Limb (tissue), 2 donors: ENCODE data around the gene PTPRM.

Experiments used
- DNase-seq, 2 donors: peaks; one replicate each; pipeline ENCODE4 v3.0.0-alpha.2; 2016; ENCODE audit errors: extremely low spot score in 2 of 2

PTPRM gene

DNA sequence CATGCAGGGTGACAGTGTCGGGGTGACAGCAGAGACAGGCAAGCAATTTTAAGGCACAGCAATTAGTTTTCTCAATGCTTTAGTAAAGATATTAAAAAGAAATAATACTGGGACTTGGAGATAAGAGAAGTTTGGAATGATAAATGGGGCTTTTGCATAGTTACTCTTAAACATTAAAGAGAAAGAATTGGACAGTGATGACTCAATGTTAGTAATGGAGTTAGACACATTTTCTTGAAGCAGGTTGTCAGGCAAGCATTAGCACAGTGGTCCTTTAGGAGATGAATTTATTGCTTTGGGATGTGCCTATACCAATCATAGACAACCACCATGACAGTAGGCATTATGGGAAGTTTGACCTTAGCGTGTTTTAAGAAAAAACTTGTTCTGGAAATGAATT is 813.8 kb downstream of the PTPRM start:
- no peak for DNase-seq

DNA sequence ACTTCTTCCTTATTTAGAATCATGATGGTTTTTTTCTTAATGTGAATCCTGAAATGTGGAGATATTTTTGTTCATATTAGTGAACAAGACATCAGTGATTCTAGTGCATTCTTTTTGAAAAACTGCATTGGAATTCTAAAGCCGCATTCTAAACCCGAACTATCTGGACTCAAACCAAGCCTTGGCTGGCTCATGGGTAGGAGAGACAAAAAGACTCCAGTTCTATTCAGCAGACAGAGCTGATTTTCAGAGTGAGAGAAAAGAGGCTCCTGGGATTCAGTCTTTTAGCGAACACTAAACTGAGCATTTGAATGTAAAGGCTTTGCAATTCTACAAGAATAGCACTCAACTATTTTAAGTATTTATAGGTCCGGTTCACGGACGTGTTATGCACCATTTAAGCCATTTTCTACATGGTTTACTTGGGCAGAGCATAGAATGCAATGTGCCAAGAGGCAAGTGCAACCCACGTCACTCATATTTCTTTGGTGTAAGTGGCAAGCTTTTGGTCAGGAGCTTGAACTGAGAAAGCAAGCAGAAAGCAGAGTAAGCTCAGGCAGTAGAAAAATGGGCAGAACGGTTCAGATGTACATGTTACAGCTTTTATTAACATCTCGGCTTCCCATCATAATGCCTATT is 814.8 kb downstream of the PTPRM start:
- peak in 1 of 2 donors; percentile 25 for DNase-seq

DNA sequence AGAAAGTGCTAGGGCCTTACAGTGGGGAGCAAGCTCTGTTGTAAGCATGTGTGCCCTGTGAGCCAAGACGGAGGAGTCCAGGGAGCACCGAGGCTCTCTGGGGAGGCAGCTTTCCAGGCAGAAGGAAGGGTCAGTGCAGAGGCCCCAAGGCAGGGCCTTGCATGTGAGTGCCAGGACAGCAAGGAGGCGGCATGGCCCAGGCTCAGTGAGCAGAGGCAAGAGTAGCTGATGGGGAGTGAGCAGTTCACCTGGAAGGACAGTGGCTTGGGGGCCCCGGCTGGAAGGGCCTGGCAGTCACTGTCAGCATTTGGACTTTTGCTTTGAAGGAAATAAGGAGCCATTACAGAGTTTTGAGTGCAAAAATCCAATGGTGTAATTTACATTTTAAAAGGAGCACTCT is 818.3 kb downstream of the PTPRM start:
- no peak for DNase-seq

DNA sequence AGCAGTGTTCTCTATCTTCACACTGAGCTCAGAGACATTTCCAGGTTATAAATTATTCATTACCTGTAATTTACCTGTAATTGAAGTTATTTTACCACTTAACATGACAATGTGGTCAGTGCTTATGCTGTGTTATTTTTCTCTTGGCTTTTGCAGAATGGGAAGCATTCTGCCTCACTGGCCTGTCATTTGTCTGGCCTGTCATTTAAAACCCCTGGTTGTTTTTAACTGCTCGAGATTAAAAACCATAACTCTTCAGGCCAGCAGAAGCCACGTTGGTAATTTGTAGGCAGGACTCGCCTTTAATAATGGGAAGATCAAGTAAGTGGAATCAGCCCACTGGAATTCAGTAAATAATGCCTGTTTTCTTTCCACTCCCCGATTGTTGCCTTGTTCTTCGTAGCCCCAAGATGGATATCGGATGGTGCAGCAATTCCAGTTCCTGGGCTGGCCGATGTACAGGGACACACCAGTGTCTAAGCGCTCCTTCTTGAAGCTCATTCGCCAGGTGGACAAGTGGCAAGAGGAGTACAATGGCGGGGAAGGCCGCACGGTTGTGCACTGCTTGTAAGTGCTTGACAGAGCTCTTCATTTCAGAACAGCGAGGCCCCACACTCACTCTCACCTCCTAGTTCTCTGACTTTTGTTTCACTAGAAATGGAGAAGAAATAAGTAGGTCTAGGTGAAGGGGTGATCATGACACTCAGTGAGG is 819.7 kb downstream of the PTPRM start:
- DNase-seq = no peak

DNA sequence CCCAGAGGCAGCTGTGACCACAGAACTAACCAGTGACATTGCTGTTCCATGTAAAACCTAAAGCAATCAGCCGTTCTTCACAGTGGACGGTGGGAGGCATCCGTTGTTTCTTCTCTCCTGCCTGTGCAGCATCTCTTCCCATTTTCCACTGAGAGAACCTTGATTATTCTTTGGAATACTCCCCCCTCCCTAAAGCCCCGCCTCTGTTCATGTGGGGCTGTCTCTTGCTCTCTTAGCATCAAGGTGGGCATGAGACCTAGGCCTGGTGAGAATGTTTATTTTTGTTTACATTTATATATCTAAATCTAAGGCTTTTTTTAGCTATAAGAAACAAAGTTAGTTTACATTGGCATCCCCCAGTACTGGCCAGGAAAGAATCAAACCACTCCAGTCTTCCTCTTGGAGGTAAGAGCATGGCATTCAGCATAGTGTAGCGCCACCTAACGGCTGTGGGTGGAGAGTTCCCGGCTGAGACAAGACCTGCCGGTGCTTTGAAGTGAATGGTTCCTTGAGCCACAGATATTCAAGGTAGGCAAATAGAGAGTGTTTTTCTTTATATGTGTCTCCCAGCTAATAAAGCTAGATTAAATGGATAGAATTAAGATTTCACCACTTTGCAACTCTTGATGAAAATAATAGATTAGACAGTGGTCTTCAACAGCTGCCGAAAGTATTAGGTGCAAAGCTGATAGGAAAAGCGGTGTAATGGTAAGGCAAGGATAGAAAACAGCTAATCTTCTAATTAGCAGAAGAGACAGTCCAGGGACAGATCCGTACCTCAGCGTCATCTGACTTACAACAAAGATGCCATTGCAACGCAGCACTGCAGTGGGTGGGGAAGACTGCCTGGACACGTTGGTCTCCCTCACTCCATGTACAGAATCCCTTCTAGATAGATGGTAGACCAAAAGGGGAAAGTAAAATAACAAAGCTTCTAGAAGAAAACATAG is 822.5 kb downstream of the PTPRM start:
- DNase-seq = peak; percentile 56 to 80

DNA sequence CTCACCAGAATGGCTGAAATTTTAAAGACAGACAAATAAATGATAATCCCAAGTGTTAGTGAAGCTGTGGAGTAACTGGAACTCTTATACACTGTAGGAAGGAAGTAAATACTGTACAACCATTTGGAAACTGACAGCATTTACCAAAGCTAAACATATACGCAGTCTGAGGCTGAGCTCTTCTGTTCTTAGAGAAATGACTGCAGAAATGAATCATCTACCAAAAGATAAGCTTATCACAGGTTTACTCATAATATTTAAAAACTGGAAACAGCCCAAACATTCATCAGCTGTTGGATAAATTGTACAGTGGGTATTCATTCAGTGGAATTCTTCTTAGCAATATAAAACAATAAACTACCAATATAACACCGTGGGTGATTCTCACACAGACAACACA is 824.0 kb downstream of the PTPRM start:
- no peak for DNase-seq

DNA sequence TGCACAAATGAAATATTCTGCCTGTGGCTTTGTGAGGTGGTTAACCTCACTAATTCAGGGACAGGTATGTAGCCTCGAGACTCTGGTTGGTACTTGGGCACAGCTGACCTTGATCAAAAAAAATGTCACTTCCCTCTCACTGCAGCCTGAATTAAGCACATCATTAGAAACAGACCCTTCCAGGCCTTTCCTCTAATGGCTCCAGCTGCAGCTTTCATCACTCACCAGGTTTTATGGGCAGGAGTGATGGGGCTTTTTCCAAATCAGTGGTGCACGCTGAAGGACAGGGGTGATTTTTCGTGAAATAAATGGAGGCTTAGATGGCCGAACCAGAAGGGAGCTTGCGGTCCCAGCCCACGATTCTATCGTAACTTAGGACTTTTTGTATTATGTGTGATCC is 829.1 kb downstream of the PTPRM start:
- no peak for DNase-seq

DNA sequence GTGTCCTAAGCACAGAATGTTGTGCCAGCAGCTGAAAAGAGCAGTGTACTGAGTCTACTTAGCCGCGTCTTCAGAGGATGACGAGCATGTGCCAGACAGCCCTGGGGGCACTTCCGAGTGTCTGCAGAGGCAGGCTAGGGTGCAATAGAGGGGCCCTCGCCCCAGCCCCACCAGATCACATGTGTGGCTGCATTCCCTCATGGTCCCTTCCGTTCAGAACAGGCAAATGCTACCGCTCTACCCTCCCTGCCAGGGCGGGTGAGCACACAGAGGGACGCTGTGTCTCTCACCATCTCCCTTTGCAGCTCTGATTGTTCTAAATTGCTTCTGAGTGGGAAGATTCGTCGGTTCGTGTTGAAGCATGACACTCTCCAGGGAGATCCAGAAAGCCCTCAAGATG is 829.9 kb downstream of the PTPRM start:
- DNase-seq = no peak

DNA sequence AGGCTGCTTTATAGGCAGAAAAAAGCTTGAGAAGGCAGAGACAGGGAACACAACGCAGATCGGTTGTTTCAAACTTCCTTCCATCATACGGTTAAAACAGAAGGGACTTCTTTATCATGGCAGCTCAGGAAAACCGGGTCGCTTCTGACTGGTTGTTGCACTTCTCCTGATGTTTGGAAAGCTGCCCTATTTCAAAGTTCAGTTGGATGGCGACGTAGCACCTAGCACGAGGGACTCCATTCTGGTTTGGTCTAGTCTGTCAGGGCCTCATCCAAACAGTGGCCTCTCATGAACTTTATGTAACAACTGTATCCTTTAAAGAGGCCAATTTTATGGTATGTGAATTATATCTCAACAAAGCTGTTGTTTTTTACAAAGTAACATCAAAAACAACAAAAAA is 832.0 kb downstream of the PTPRM start:
- no peak for DNase-seq

DNA sequence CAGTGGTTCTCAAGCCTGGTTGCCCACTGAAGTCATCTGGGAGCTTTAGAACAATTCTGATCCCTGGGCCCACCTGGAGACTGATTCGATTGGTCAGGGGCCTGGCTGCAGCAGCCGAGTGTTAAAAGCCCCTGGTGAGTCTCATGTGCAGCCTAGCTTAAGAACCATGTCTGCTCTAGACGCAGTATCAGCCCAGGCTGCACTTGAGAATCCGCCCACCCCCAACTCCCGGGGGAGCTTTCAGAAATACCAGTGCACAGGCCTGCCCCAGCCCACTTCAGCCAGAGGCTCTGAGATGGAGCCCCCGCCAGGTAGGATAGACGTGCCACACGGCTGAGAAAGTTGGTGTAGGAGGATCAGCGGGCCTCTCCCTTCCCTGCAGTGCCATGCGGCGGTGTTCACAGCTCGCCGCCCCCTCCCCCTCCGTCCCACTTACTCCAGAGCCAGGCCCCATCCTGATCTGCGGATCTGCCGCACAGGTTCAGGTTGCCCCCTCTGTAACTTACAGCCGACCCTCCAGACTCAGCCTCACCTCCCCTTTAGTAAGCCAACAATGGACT is 833.2 kb downstream of the PTPRM start:
- no peak for DNase-seq

DNA sequence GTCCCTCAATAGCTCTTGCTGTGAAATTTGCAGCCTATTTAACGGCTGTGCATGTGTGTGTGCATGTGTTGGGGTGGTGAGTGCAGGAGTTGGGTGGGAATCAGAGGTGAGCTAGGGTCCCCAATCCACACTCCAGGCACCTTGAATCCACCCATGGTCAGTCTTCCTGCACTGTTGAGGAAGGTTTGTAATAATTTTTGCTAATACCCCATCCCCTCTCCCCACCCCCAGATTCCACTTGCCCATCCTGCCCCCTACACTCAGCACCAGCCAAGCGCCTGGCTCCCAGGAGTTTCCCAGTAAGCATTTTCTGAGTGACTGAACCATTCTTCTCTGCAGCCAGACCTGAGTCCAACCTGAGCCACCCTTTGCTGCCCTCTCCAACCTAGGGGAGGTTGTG is 833.7 kb downstream of the PTPRM start:
- no peak for DNase-seq

DNA sequence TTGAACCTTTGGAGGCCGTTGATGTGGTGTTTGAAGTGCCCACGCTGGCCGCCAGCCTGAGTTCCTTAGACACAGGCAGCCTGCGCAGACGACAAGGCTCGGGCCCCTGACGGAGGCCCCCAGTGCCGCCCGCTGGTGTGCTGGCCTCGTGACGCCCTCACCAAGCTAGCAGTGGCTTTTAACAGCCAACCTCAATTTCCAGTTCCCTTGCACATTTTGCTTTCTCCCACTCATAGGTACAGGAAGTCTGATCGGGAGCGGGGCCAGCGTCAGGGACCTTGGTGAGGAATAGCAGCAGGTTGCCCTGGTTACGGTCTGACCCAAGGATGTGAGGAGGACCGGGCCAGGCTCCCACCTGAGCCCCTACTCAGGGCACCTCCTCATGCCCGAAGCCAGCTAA is 834.5 kb downstream of the PTPRM start:
- no peak for DNase-seq

DNA sequence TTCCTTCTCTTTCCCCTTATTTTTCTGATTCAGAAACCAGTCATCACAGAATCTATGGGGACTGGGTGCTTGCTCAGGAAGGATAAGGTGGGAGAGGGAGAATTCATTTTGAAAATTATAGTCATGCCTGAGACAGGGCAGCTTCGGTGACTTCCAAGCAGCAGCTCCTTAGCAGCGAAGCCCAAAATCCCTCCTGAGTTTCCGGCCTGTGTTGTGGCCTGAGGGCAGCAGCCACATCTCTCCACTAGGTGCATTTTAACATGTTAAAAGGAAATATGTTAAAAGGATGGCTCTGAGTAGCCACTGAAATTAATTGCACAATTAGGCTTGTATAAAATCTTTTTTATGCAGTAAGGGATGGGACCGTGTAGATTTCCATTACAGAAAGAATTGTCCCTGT is 835.1 kb downstream of the PTPRM start:
- DNase-seq = no peak

DNA sequence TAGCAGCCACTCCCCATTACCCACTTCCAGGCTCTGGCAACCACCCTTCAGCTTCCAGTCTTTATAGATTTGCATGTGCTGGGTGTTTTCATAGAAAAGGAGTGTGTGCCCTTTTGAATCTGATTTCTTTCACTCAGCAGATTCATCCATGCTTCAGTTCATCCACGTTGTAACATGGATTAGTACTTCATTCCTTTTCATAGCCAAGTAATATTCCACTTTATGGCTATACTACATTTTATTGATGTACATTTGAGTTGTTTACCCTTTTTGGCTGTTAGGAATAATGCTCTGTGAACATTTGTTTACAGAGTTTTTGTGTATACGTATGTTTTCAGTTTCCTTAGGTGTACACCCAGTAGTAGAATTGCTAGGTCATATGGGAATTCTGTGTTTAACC is 836.6 kb downstream of the PTPRM start:
- no peak for DNase-seq

DNA sequence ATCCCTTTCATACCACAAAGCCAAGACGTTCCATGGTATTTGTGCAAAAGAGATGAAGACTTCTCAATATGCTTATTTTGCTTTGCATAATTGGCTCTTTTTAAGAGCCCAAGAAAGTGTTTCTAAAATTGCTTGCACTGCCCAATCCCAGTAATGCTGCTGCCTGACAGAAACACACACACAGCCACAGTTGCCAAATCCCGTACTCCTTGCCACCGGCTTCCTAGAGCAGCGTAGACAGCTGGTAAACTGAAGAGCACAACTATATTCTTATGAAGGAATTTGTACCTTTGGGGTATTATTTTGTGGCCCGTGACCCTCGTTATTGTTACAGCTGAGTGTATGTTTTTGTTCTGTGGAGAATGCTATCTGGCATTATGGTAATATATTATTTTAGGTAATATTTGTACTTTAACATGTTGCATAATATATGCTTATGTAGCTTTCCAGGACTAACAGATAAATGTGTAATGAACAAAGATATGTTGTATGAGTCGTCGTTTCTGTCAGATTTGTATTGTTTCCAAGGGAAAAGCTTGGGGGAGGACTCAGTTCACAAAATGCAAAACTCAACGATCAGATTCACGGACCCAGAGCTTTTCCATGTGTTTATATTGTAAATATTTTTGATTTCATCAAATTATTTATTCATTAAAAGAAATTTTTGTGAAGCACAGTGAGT is 839.2 kb downstream of the PTPRM start:
- DNase-seq = no peak

DNA sequence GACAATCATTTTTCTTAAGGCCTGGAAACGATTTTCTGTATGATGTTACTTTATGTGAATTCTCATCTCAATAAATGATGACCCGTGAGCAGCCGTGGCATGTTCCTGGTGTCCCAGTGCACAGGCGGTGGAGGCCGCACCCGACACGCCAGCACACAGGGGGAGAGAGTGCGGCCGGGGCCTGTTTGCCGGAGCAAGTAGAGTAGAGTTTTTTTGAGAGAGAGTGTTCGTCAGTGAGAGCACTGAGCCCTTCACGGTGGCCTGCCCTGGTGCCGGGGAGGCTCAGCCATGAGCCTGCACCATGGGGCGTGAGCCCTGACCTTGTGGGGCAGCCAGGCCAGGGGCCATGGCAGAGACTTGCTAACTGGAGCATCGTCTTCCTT is 839.7 kb downstream of the PTPRM start:
- DNase-seq = no peak

DNA sequence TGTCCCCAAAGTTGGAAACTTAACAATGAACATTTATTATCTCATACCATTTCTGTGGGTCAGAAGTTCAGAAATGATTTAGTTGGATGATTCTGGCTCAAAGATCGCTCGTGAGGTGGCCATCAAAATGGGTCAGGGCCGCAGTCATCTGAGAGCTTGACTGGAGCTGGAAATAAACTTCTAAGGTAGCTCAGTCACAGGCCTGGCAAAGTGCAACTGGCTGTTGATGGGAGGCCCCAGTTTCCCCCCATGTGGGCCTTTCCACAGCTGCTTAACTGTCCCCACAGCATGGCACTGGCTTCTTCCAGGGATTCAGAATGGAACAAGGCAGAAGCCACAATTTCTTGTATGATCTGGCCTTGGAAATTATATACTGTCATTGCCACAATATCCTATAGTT is 842.0 kb downstream of the PTPRM start:
- DNase-seq = no peak

DNA sequence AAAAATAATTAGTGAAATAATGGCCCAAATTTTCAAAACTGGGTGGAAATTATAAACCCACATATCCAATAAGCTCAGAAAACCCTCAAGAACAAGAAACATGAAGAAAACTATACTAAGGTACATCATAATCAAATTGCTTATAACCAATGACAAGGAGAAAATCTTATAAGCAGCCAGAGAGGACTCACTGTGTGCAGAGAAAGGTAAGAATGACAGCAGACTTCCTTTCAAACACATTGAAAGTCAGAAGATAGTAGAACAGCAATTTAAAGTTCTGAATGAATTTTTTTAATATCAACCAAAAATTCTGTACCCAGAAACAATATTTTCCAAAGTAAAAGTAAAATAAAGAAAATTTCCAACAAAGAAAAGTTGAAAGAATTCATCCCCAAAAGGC is 844.4 kb downstream of the PTPRM start:
- no peak for DNase-seq

DNA sequence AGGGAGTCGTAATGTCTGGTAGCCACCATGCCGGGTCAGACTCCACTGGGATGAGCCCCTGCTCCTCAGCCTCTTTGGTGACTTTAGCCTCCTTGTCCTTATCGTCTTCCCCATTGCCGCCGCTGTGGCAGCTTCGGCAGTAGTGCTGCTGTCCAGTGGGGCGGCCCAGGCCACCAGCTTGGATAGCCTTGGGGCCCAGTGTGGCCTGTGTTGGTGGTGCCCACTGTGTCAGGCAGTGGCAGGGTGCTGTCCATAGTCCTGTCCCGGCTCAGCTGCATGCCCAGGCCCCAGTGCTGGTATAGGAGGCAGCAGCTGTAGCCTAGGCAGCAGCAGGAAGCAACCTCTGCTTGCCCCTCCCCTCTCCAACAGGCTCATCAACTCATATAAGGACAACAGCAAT is 845.0 kb downstream of the PTPRM start:
- no peak for DNase-seq

DNA sequence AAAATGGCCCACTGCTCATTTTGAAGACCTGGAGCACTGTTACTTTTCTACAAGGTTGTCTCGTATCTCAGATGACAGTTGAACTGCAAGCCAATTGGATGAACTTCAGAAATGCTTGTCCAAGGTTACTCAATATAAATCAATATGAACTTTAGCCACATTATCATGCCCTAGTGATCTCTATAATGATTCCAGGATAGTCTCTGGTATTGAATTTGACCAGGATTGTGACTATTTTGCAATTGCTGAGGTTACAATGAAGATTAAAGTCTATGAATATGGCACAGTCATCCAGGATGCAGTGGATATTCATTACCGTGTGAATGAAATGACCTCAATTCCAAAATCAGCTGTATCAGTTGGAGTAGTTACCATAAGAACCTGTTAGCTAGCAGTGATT is 846.1 kb downstream of the PTPRM start:
- no peak for DNase-seq

DNA sequence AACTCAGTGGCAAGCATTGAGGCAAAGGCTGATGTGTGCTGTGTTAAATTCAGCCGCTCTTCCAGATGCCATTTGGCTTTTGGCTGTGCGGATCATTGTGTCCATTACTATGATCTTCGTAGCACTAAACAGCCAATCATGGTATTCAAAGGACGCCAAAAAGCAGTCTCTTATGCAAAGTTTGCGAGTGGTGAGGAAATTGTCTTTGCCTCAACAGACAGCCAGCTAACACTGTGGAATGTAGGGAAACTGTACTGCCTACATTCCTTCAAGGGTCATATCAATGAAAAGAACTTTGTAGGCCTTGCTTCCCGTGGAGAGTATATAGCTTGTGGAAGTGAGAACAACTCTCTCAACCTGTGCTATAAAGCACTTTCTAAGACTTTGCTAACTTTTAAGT is 846.6 kb downstream of the PTPRM start:
- DNase-seq = no peak
